Thymus (tissue), 11 donors: ENCODE results near the gene PRKAR1A. TPM values are rescaled to one million over a fixed set of nuclear protein-coding genes. Genes with fewer than 3 reads are reported as not detected.

ENCODE experiments used
- DNase-seq, 9 donors: peaks; one replicate each; pipeline ENCODE4 v3.0.0-alpha.2; 2013; ENCODE audit warnings: low spot score in 9 of 9, low read depth in 6 of 9, missing footprints in 1 of 9
- H3K27ac ChIP-seq, 2 donors: one replicate each; pipeline ENCODE4 v1.5.1; 2013; ENCODE audit warnings: control low read depth in 1 of 2, low read depth in 1 of 2, low read length in 1 of 2, mild to moderate bottlenecking in 1 of 2, moderate library complexity in 1 of 2
- H3K27me3 ChIP-seq, 2 donors: one replicate each; pipeline ENCODE4 v1.5.1; 2013; ENCODE audit warnings: low read length in 1 of 2; ENCODE audit not compliant: control insufficient read depth in 2 of 2, insufficient read depth in 1 of 2
- H3K36me3 ChIP-seq, 2 donors: one replicate each; pipeline ENCODE4 v1.5.1; 2013; ENCODE audit warnings: low read length in 1 of 2, mild to moderate bottlenecking in 1 of 2, moderate library complexity in 1 of 2; ENCODE audit not compliant: control insufficient read depth in 2 of 2, insufficient read depth in 2 of 2
- H3K4me1 ChIP-seq, 2 donors: one replicate each; pipeline ENCODE4 v1.5.1; 2013; ENCODE audit warnings: low read length in 2 of 2; ENCODE audit not compliant: control insufficient read depth in 2 of 2, insufficient read depth in 2 of 2
- H3K4me3 ChIP-seq, 2 donors: one replicate each; pipeline ENCODE4 v1.5.1; 2013; ENCODE audit warnings: low read length in 2 of 2, control low read depth in 1 of 2, mild to moderate bottlenecking in 1 of 2
- H3K9me3 ChIP-seq, 2 donors: one replicate each; pipeline ENCODE4 v1.5.1; 2013; ENCODE audit warnings: low read length in 1 of 2, mild to moderate bottlenecking in 1 of 2; ENCODE audit not compliant: control insufficient read depth in 2 of 2, insufficient read depth in 1 of 2
- WGBS: extraction: QIAGEN DNeasy Blood & Tissue Kit; methylation state at CpG from one replicate; pipeline ENCODE4 v1.1.7; 2013; 5-methylcytosine and 5-hydroxymethylcytosine counted together
- polyA plus RNA-seq: library from polyadenylated mRNA; stranded (reverse); fragments of 200-250 nt; gene quantifications from one replicate; pipeline ENCODE4 v1.2.3, GENCODE V29; 2013
- total RNA-seq: library from RNA; stranded (reverse); fragments of 120-200 nt; gene quantifications from one replicate; pipeline ENCODE4 v1.2.4, GENCODE V29; 2013
- donor health status: healthy.

The PRKAR1A gene
- total and polyA plus RNA-seq, 2 donors, result 140 to 144 TPM

- Histone ChIP-seq H3K27ac (no peak overlapping the region), H3K4me1 (no peaks in the 10 kb centered on the region), H3K36me3 (no peaks in the 10 kb centered on the region), H3K4me3 (no peak overlapping the region), H3K9me3 (peaks cover 0 to 4% of the 10 kb centered on the region in 2 donors), H3K27me3 (peaks cover 0 to 2% of the 10 kb centered on the region in 2 donors)
- DNase-seq, result no peak
- 97% methylated on average over 5 of the region's 5 CpGs for WGBS
Measured at GRCh38 chr17:68587026-68587425, 74.8 kb downstream of the PRKAR1A start.

- Histone ChIP-seq H3K9me3 (peaks cover 0 to 4% of the 10 kb centered on the region in 2 donors), H3K36me3 (no peaks in the 10 kb centered on the region), H3K4me1 (no peaks in the 10 kb centered on the region), H3K27me3 (peaks cover 0 to 4% of the 10 kb centered on the region in 2 donors), H3K4me3 (no peak overlapping the region), H3K27ac (peak overlapping the region in 1 of 2 donors; percentile 42)
- DNase-seq, result no peak
- WGBS, result 92% methylated on average over 2 of the region's 2 CpGs
Measured at GRCh38 chr17:68587847-68588246, 75.6 kb downstream of the PRKAR1A start.

GRCh38 chr17:68588362-68588761 is 76.1 kb downstream of the PRKAR1A start:
- H3K9me3 ChIP-seq, result peaks cover 0 to 4% of the 10 kb centered on the region in 2 donors
- peak overlapping the region in 1 of 2 donors; percentile 42 for H3K27ac ChIP-seq
- no peak for DNase-seq
- H3K27me3 ChIP-seq, result peaks cover 0 to 4% of the 10 kb centered on the region in 2 donors
- H3K36me3 ChIP-seq, result no peaks in the 10 kb centered on the region
- H3K4me3 ChIP-seq, result no peak overlapping the region
- no peaks in the 10 kb centered on the region for H3K4me1 ChIP-seq
- WGBS, result 76% methylated on average over 1 of the region's 1 CpG

- H3K27ac ChIP-seq, result no peak overlapping the region
- no peak for DNase-seq
- peaks cover 0 to 2% of the 10 kb centered on the region in 2 donors for H3K4me1 ChIP-seq
- WGBS, result 93% methylated on average over 3 of the region's 3 CpGs
- no peak overlapping the region for H3K4me3 ChIP-seq
- peaks cover 0 to 4% of the 10 kb centered on the region in 2 donors for H3K27me3 ChIP-seq
- peaks cover 0 to 4% of the 10 kb centered on the region in 2 donors for H3K9me3 ChIP-seq
- no peaks in the 10 kb centered on the region for H3K36me3 ChIP-seq
Measured at GRCh38 chr17:68589086-68589485, 76.9 kb downstream of the PRKAR1A start.

- peak overlapping the region in 1 of 2 donors; percentile 24 for H3K27ac ChIP-seq
- H3K4me1 ChIP-seq, result peaks cover 0 to 15% of the 10 kb centered on the region in 2 donors
- peaks cover 0 to 4% of the 10 kb centered on the region in 2 donors for H3K9me3 ChIP-seq
- no peak overlapping the region for H3K4me3 ChIP-seq
- H3K27me3 ChIP-seq, result peaks cover 0 to 20% of the 10 kb centered on the region in 2 donors
- DNase-seq, result no peak
- no peaks in the 10 kb centered on the region for H3K36me3 ChIP-seq
- WGBS, result 87% methylated on average over 12 of the region's 12 CpGs
Measured at GRCh38 chr17:68591583-68591982, 79.4 kb downstream of the PRKAR1A start.

- H3K9me3 ChIP-seq, result peaks cover 0 to 4% of the 10 kb centered on the region in 2 donors
- peak overlapping the region in 1 of 2 donors; percentile 1 for H3K27ac ChIP-seq
- DNase-seq, result no peak
- H3K27me3 ChIP-seq, result peaks cover 0 to 22% of the 10 kb centered on the region in 2 donors
- 88% methylated on average over 2 of the region's 2 CpGs for WGBS
- H3K4me1 ChIP-seq, result peaks cover 0 to 15% of the 10 kb centered on the region in 2 donors
- no peak overlapping the region for H3K4me3 ChIP-seq
- H3K36me3 ChIP-seq, result no peaks in the 10 kb centered on the region
Measured at GRCh38 chr17:68592009-68592408, 79.8 kb downstream of the PRKAR1A start.

DNA sequence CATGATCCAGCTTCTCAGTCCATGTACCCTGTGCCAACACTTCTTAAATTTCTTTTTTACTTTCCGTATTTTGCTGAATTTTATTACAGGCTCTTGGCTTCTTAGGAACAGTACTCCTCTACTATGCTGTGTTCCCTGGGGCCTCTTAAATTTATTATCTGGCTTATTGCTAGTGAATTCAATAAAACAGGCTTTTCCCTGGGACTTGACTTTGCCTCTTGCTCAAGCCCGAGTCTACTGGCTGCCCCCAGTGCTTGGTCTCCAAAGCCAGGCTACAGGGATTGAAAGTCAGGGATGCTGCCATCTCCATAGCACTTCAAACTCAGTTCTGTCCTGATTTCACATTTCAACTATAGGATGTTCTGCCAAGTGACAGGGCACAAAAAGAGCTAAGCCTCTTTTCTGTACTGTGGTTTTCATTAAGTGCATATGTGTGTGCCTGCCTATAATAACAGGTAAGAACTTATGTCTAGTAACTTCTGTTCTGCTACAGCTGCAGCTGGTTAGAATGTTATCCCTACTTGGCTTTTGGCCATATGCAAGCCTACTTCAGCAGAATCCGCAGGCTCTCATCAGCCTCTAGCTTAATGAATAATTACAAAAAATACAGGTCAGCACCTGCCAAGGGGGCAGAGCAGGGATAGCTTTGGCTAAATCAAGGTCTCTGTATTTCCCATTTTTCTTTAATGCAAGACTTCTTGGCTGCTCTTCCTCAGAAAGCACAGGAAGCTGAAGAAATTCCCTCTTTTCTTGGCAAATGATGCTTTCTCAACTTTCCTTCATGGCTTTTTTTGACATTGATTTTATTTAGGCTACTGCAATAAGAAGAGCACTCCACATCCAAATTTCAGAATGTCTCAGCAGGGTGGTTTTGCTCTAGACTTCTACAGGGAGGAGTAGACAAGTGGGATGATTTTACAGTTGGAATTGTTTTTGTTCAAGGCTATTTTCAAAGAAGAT is 80.7 kb downstream of the PRKAR1A start:
- no peaks in the 10 kb centered on the region for H3K36me3 ChIP-seq
- H3K9me3 ChIP-seq, result peaks cover 0 to 4% of the 10 kb centered on the region in 2 donors
- H3K27me3 ChIP-seq, result peaks cover 3 to 30% of the 10 kb centered on the region in 2 donors
- peak overlapping the region; percentile 18 to 42 for H3K27ac ChIP-seq
- whole genome bisulfite sequencing, result 92% methylated on average over 3 of the region's 3 CpGs
- no peak for DNase-seq
- no peak overlapping the region for H3K4me3 ChIP-seq
- H3K4me1 ChIP-seq, result peaks cover 0 to 15% of the 10 kb centered on the region in 2 donors

GRCh38 chr17:68594552-68594951 is 82.3 kb downstream of the PRKAR1A start:
- Histone ChIP-seq H3K27ac (no peak overlapping the region), H3K4me3 (no peak overlapping the region), H3K4me1 (peaks cover 0 to 15% of the 10 kb centered on the region in 2 donors), H3K36me3 (no peaks in the 10 kb centered on the region), H3K27me3 (peaks cover 15 to 46% of the 10 kb centered on the region in 2 donors), H3K9me3 (no peaks in the 10 kb centered on the region)
- WGBS, result 97% methylated on average over 2 of the region's 2 CpGs
- no peak for DNase-seq

DNA sequence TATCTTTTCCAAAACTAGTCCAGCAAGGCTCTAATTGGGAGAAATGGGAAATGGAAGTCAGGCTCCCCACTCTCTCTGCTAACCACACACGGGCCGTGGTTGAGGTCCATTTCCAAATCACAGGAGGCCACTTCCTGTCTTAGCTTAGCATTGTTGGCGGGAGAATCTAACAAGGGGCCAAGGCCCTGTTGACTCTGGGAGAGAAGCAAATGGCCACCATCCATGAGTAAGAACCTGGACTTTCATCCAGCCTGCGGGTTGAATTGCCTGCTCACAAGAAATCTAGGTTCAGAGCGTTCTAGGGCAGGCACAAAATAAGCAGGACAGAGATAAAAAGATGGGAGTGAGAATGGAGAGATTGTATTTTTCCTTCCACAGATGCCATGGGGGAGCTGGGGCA is 83.3 kb downstream of the PRKAR1A start:
- H3K27ac ChIP-seq, result no peak overlapping the region
- H3K36me3 ChIP-seq, result no peaks in the 10 kb centered on the region
- DNase-seq, result no peak
- H3K4me3 ChIP-seq, result no peak overlapping the region
- WGBS, result 72% methylated on average over 5 of the region's 5 CpGs
- no peaks in the 10 kb centered on the region for H3K9me3 ChIP-seq
- peaks cover 24 to 56% of the 10 kb centered on the region in 2 donors for H3K27me3 ChIP-seq
- H3K4me1 ChIP-seq, result peaks cover 0 to 15% of the 10 kb centered on the region in 2 donors
